Activated CD4-positive, alpha-beta T cell treated with anti-CD3 and anti-CD28 coated beads for 36 hours (primary cell): ENCODE results near the gene TRAPPC4. TPM values are rescaled to one million over a fixed set of nuclear protein-coding genes. Genes with fewer than 3 reads are reported as not detected.

Experiments used
- ATAC-seq: fragments of 200-7000 bp; cut with Tn5 transposase; one replicate; pipeline ENCODE4 v1.10.0; 2021; ENCODE audit warnings: mild to moderate bottlenecking, moderate library complexity
- CTCF ChIA-PET: fragments of 350-600 bp; sonication (Branson Sonifier 250); formaldehyde crosslinking; loops from one replicate; lab custom pipeline; 2021; ENCODE audit warnings: antibody characterized with exemption; lab: Charles Lee
- POLR2A ChIA-PET: fragments of 350-600 bp; sonication (Branson Sonifier 250); formaldehyde crosslinking; loops from one replicate; lab custom pipeline; 2021; ENCODE audit warnings: antibody characterized with exemption, inconsistent platforms; lab: Charles Lee
- DNase-seq: peaks from one replicate; pipeline ENCODE4 v3.0.0-alpha.2; 2020
- H3K27ac Mint-ChIP-seq: one replicate; pipeline ENCODE4 v1.8.0; 2021; ENCODE audit warnings: mixed read lengths
- H3K27me3 Mint-ChIP-seq: one replicate; pipeline ENCODE4 v1.8.0; 2021; ENCODE audit warnings: mixed read lengths
- H3K36me3 Mint-ChIP-seq: one replicate; pipeline ENCODE4 v1.8.0; 2021; ENCODE audit warnings: low read depth, mixed read lengths
- H3K4me1 Mint-ChIP-seq: one replicate; pipeline ENCODE4 v1.8.0; 2021; ENCODE audit warnings: mixed read lengths
- H3K4me3 Mint-ChIP-seq: one replicate; pipeline ENCODE4 v1.8.0; 2021; ENCODE audit warnings: mild to moderate bottlenecking, moderate library complexity, mixed read lengths
- H3K9me3 Mint-ChIP-seq: one replicate; pipeline ENCODE4 v1.8.0; 2021; ENCODE audit warnings: low read depth, mixed read lengths
- intact Hi-C, 2 experiments: fragments of 100-400 bp; cut with DNase I in 1 of 2; cut with micrococcal nuclease in 1 of 2; formaldehyde crosslinking; loops; one replicate each; pipeline versions ENCODE4 v1.14.2 to v1.15.1; 2022 to 2024; cut with DNase I, micrococcal nuclease
- total RNA-seq, 2 experiments: library from RNA; stranded (reverse); gene quantifications; one replicate each; pipeline ENCODE4 v1.2.3, GENCODE V29; 2021

Gene TRAPPC4
- total RNA-seq, 2 experiments from 2014 or later = 62.2 to 81.9 TPM

GRCh38 chr11:119025978-119026766, 7.6 kb downstream of the TRAPPC4 start:
- peaks cover 48% of the 10 kb centered on the region for H3K36me3 Mint-ChIP-seq
- peak overlapping the region; percentile 15 for H3K27ac Mint-ChIP-seq
- no peak for ATAC-seq
- H3K4me3 Mint-ChIP-seq = no peak overlapping the region
- H3K27me3 Mint-ChIP-seq = no peaks in the 10 kb centered on the region
- ChIA-PET POLR2A (no interaction called here), CTCF (interaction anchor here (0.6 to 1.2 kb wide), 3 partner anchors 10 to 71 kb away, joined by 3 read pairs; no protein-coding TSS in a partner anchor)
- H3K4me1 Mint-ChIP-seq = peaks cover 49% of the 10 kb centered on the region
- intact Hi-C loops = no loop called here
- no peaks in the 10 kb centered on the region for H3K9me3 Mint-ChIP-seq
- no peak for DNase-seq

- no peak for ATAC-seq
- H3K4me1 Mint-ChIP-seq = peaks cover 44% of the 10 kb centered on the region
- no peak for DNase-seq
- peaks cover 42% of the 10 kb centered on the region for H3K36me3 Mint-ChIP-seq
- intact Hi-C loops = no loop called here
- H3K4me3 Mint-ChIP-seq = no peak overlapping the region
- H3K27me3 Mint-ChIP-seq = no peaks in the 10 kb centered on the region
- H3K27ac Mint-ChIP-seq = no peak overlapping the region
- no peaks in the 10 kb centered on the region for H3K9me3 Mint-ChIP-seq
- ChIA-PET POLR2A (no interaction called here), CTCF (interaction anchor here (1.0 kb wide), 1 partner anchor 8 kb away, joined by 4 read pairs; the partner anchor contains the start of genes RPS25 and TRAPPC4)
These were observed 8.4 kb downstream of the TRAPPC4 start for GRCh38 chr11:119026970-119027369.

GRCh38 chr11:119027561-119028345, 9.2 kb downstream of the TRAPPC4 start:
- ChIA-PET POLR2A (no interaction called here), CTCF (interaction anchor here (1.0 kb wide), 1 partner anchor 9 kb away, joined by 4 read pairs; the partner anchor contains the start of genes RPS25 and TRAPPC4)
- Mint-ChIP-seq H3K4me3 (no peak overlapping the region), H3K27me3 (no peaks in the 10 kb centered on the region), H3K4me1 (peaks cover 42% of the 10 kb centered on the region), H3K9me3 (no peaks in the 10 kb centered on the region), H3K27ac (peak overlapping the region; percentile 35), H3K36me3 (peaks cover 37% of the 10 kb centered on the region)
- intact Hi-C loops = no loop called here
- no peak for DNase-seq
- no peak for ATAC-seq

- ChIA-PET POLR2A (no interaction called here), CTCF (no interaction called here)
- intact Hi-C loops = no loop called here
- H3K4me3 Mint-ChIP-seq = peak overlapping the region; percentile 76
- H3K36me3 Mint-ChIP-seq = peaks cover 32% of the 10 kb centered on the region
- H3K9me3 Mint-ChIP-seq = no peaks in the 10 kb centered on the region
- DNase-seq (no peak), ATAC-seq (no peak)
- H3K27ac Mint-ChIP-seq = peak overlapping the region; percentile 69
- no peaks in the 10 kb centered on the region for H3K27me3 Mint-ChIP-seq
- H3K4me1 Mint-ChIP-seq = peaks cover 37% of the 10 kb centered on the region
These were observed 9.9 kb downstream of the TRAPPC4 start for GRCh38 chr11:119028346-119029068.

GRCh38 chr11:119029069-119029339, 10.4 kb downstream of the TRAPPC4 start:
- Mint-ChIP-seq H3K9me3 (no peaks in the 10 kb centered on the region), H3K27ac (peak overlapping the region; percentile 69), H3K27me3 (no peaks in the 10 kb centered on the region), H3K4me3 (peak overlapping the region; percentile 76), H3K36me3 (peaks cover 31% of the 10 kb centered on the region), H3K4me1 (peaks cover 32% of the 10 kb centered on the region)
- ChIA-PET CTCF (no interaction called here), POLR2A (no interaction called here)
- DNase-seq = no peak
- ATAC-seq = no peak
- intact Hi-C loops = no loop called here

- H3K4me3 Mint-ChIP-seq = peak overlapping the region; percentile 76
- H3K27ac Mint-ChIP-seq = peak overlapping the region; percentile 69
- DNase-seq (peak; percentile 74), ATAC-seq (peak; percentile 35)
- H3K9me3 Mint-ChIP-seq = no peaks in the 10 kb centered on the region
- ChIA-PET CTCF (interaction anchor here (0.6 to 1.1 kb wide), 3 partner anchors 8 to 38 kb away, joined by 3 to 4 read pairs (median 3); partner anchors contain the start of gene VPS11), POLR2A (interaction anchor here (0.6 kb wide), 1 partner anchor 13 kb away, joined by 3 read pairs; no protein-coding TSS in a partner anchor)
- H3K4me1 Mint-ChIP-seq = peaks cover 27% of the 10 kb centered on the region
- no peaks in the 10 kb centered on the region for H3K27me3 Mint-ChIP-seq
- H3K36me3 Mint-ChIP-seq = peaks cover 28% of the 10 kb centered on the region
- intact Hi-C loops = loop anchor here (1.0 kb wide), 9 partner anchors 11 to 305 kb away; partner anchors contain the start of genes CENATAC (in 2 of the 2), HYOU1 (in 2 of the 2), RPS25 (in 2 of the 2) and TRAPPC4 (in 2 of the 2)
These were observed 10.9 kb downstream of the TRAPPC4 start for GRCh38 chr11:119029340-119030028.

- Mint-ChIP-seq H3K9me3 (no peaks in the 10 kb centered on the region), H3K4me1 (peaks cover 24% of the 10 kb centered on the region), H3K36me3 (peaks cover 24% of the 10 kb centered on the region), H3K27me3 (no peaks in the 10 kb centered on the region), H3K27ac (peak overlapping the region; percentile 69), H3K4me3 (peak overlapping the region; percentile 76)
- ChIA-PET POLR2A (interaction anchor here (0.6 kb wide), 2 partner anchors 14 to 37 kb away, joined by 3 to 4 read pairs; no protein-coding TSS in a partner anchor), CTCF (interaction anchor here (0.5 to 1.1 kb wide), 7 partner anchors 9 to 458 kb away, joined by 3 to 4 read pairs (median 3); partner anchors contain the start of gene VPS11)
- intact Hi-C loops = loop anchor here (1.0 kb wide), 9 partner anchors 12 to 304 kb away; partner anchors contain the start of genes CENATAC (in 2 of the 2), HYOU1 (in 2 of the 2), RPS25 (in 2 of the 2) and TRAPPC4 (in 2 of the 2)
- peak; percentile 4 for ATAC-seq
- no peak for DNase-seq
These were observed 11.4 kb downstream of the TRAPPC4 start for GRCh38 chr11:119030029-119030328.

- CTCF ChIA-PET = interaction anchor here (0.5 to 1.3 kb wide), 7 partner anchors 9 to 459 kb away, joined by 3 to 4 read pairs (median 3); no protein-coding TSS in a partner anchor
- H3K9me3 Mint-ChIP-seq = no peaks in the 10 kb centered on the region
- intact Hi-C loops = loop anchor here (1.0 kb wide), 9 partner anchors 12 to 304 kb away; partner anchors contain the start of genes CENATAC (in 2 of the 2), HYOU1 (in 2 of the 2), RPS25 (in 2 of the 2) and TRAPPC4 (in 2 of the 2)
- POLR2A ChIA-PET = interaction anchor here (0.6 to 0.7 kb wide), 2 partner anchors 37 to 64 kb away, joined by 3 to 4 read pairs; no protein-coding TSS in a partner anchor
- H3K36me3 Mint-ChIP-seq = peaks cover 19% of the 10 kb centered on the region
- H3K27ac Mint-ChIP-seq = peak within 1 kb of the TSS; percentile 86
- peaks cover 19% of the 10 kb centered on the region for H3K4me1 Mint-ChIP-seq
- ATAC-seq = peak; percentile 94
- no peaks in the 10 kb centered on the region for H3K27me3 Mint-ChIP-seq
- peak within 1 kb of the TSS; percentile 76 for H3K4me3 Mint-ChIP-seq
- DNase-seq = peak; percentile 99
These were observed 11.9 kb downstream of the TRAPPC4 start, which contains the start of gene SLC37A4 for GRCh38 chr11:119030329-119031047. Gene SLC37A4 (minus strand): TSS chr11:119030877.

- no peak for ATAC-seq
- no peak for DNase-seq
- Mint-ChIP-seq H3K27me3 (no peaks in the 10 kb centered on the region), H3K9me3 (no peaks in the 10 kb centered on the region), H3K36me3 (peaks cover 16% of the 10 kb centered on the region), H3K4me3 (no peak overlapping the region), H3K4me1 (peaks cover 19% of the 10 kb centered on the region), H3K27ac (peak overlapping the region; percentile 6)
- CTCF ChIA-PET = interaction anchor here (0.7 to 1.3 kb wide), 8 partner anchors 12 to 119 kb away, joined by 3 to 5 read pairs (median 3); partner anchors contain the start of gene VPS11
- intact Hi-C loops = no loop called here
- POLR2A ChIA-PET = interaction anchor here (0.9 to 1.1 kb wide), 2 partner anchors 10 to 14 kb away, joined by 3 to 5 read pairs; partner anchors contain the start of gene RPS25
These were observed 13.3 kb downstream of the TRAPPC4 start for GRCh38 chr11:119031912-119032280.
